ENCODE results near the gene ARAP1. TPM values are rescaled to one million over a fixed set of nuclear protein-coding genes. Genes with fewer than 3 reads are reported as not detected.

ARAP1 gene
- total and polyA plus RNA-seq, 2 of the 8 experiments (the other 6 are each of a cell fraction or from before 2014, with no cell fraction given): 25.7 to 61.6 TPM

- Histone ChIP-seq H3K4me1 (replicated peaks in 1 of 4; ENCODE audit: control insufficient read depth in 3 of 4, insufficient read depth in 4 of 4, low read length in 3 of 4) (peaks cover 0 to 5% (median 3%) of the 10 kb centered on the region in 4 experiments; a peak in 3 of 7 replicates), H3K9me3 (ENCODE audit: insufficient read depth in 2 of 2, low read depth in 1 of 2, low read length in 1 of 2) (no peaks in the 10 kb centered on the region), H3K79me1 (ENCODE audit: low read depth, low read length) (no peaks in the 10 kb centered on the region), H4K91ac (replicated peaks; ENCODE audit: insufficient read length, low read length) (no peak overlapping the region), H3K4me2 (ENCODE audit: insufficient read depth in 1 of 2, low read depth in 2 of 2, low read length in 2 of 2) (no peak overlapping the region), H3K23ac (ENCODE audit: insufficient read length) (no peak overlapping the region), H3K23me2 (ENCODE audit: low read depth, low read length) (peaks cover 4% of the 10 kb centered on the region; the same call in 1 of the 2 replicates), H3K79me2 (ENCODE audit: control insufficient read depth in 1 of 2, insufficient read depth in 2 of 2, low read length in 2 of 2) (no peaks in the 10 kb centered on the region), H2BK20ac (ENCODE audit: low read length) (peak overlapping the region; percentile 6; the same call in 1 of the 2 replicates), H3K27me3 (replicated peaks in 1 of 4; ENCODE audit: control insufficient read depth in 3 of 4, extremely low read depth in 1 of 4, insufficient read depth in 3 of 4, low read length in 3 of 4) (peaks cover 0 to 9% (median 5%) of the 10 kb centered on the region in 4 experiments; a peak in 4 of 7 replicates), H2BK12ac (ENCODE audit: low read depth, low read length) (no peak overlapping the region), H3K4me3 (ENCODE audit: extremely low read depth in 1 of 4, insufficient read depth in 2 of 4, low read depth in 3 of 4, low read length in 4 of 4) (no peak overlapping the region), H2BK15ac (ENCODE audit: low read length) (no peak overlapping the region), H3K27ac (ENCODE audit: low read depth, low read length) (no peak overlapping the region), H4K20me1 (replicated peaks in 1 of 2; ENCODE audit: control insufficient read depth in 1 of 2, insufficient read depth in 2 of 2, low read length in 2 of 2) (no peaks in the 10 kb centered on the region), H2AK5ac (ENCODE audit: low read depth, low read length) (0 out of 2 replicates have a peak overlapping the region, but pooled peaks have one; percentile 6), H3K36me3 (ENCODE audit: control insufficient read depth in 2 of 4, insufficient read depth in 4 of 4, low read length in 3 of 4) (no peaks in the 10 kb centered on the region), H4K8ac (ENCODE audit: extremely low read depth, insufficient read depth, low read length) (no peak overlapping the region), H3K18ac (ENCODE audit: extremely low read depth, low read length) (no peak overlapping the region), H2AFZ (ENCODE audit: low read length) (no peak overlapping the region), H2BK120ac (replicated peaks; ENCODE audit: low read depth, low read length) (no peak overlapping the region), H4K5ac (ENCODE audit: insufficient read length, low read depth, low read length) (no peak overlapping the region), H3K9ac (replicated peaks in 1 of 4; ENCODE audit: extremely low read depth in 1 of 4, low read depth in 3 of 4, low read length in 3 of 4) (no peak overlapping the region), H3K14ac (ENCODE audit: insufficient read length) (no peak overlapping the region), H3K4ac (replicated peaks; ENCODE audit: insufficient read length, low read depth, low read length) (no peak overlapping the region), H2BK5ac (ENCODE audit: low read depth, low read length) (no peak overlapping the region), H3K56ac (replicated peaks; ENCODE audit: insufficient read length, low read depth, low read length) (no peak overlapping the region)
- DNase-seq (ENCODE audit: low read depth in 1 of 2, low spot score in 2 of 2): no peak
- 82% methylated on average over 4 of the region's 4 CpGs; no CpG with 5 or more reads in 1 of the 2 experiments for WGBS, 2 experiments (ENCODE audit: extremely low coverage in 1 of 2, insufficient coverage in 1 of 2, insufficient read length in 1 of 2, insufficient replicate concordance in 2 of 2, low coverage in 1 of 2, low lambda C conversion rate in 2 of 2, missing lambda C conversion rate in 1 of 2)
- FAIRE-seq: no peak
- ChIA-PET POLR2A (ENCODE audit: partially characterized antibody) (interaction anchor here (1.3 kb wide), 1 partner anchor 33 kb away, joined by 3 read pairs; no protein-coding TSS in a partner anchor), CTCF (ENCODE audit: partially characterized antibody) (interaction anchor here (0.6 to 39.6 kb wide), 7 partner anchors 13 to 58 kb away, joined by 3 to 624 read pairs (median 10); no protein-coding TSS in a partner anchor)
- no peak for TF ChIP-seq SIX5 (IDR thresholded peaks at IDR 0.05; ENCODE audit: low read depth, low read length)
Measured at GRCh38 chr11:72647882-72648281, 104.3 kb downstream of the ARAP1 start.

All from H1 (cell line).